Lung (tissue), 12 donors: ENCODE measurements around the gene CDNF. TPM values are rescaled to one million over a fixed set of nuclear protein-coding genes. Genes with fewer than 3 reads are reported as not detected.

Experiments
- ATAC-seq: fragments of 200-7000 bp; cut with Tn5 transposase; one replicate; pipeline ENCODE4 v1.9.1; 2020; ENCODE audit warnings: moderate number of reproducible peaks; ENCODE audit not compliant: insufficient read depth, low FRiP score
- DNase-seq, 3 donors: peaks; one replicate each; pipeline ENCODE4 v3.0.0-alpha.2; 2013 to 2017
- H3K27ac ChIP-seq, 2 donors: one replicate each; pipeline ENCODE4 v1.5.1; 2013; ENCODE audit warnings: mild to moderate bottlenecking in 2 of 2, moderate library complexity in 2 of 2, control low read depth in 1 of 2, inconsistent platforms in 1 of 2, low read depth in 1 of 2, low read length in 1 of 2
- H3K27me3 ChIP-seq, 3 donors: one replicate each; pipeline ENCODE4 v1.5.1; 2013; ENCODE audit warnings: low read length in 2 of 3; ENCODE audit not compliant: control insufficient read depth in 3 of 3, insufficient read depth in 3 of 3
- H3K36me3 ChIP-seq, 4 donors: one replicate each; pipeline ENCODE4 v1.5.1; 2013; ENCODE audit warnings: low read length in 4 of 4, mild to moderate bottlenecking in 1 of 4, moderate library complexity in 1 of 4; ENCODE audit not compliant: control insufficient read depth in 4 of 4, insufficient read depth in 4 of 4
- H3K4me1 ChIP-seq, 5 donors: one replicate each; pipeline ENCODE4 v1.5.1; 2013; ENCODE audit warnings: low read length in 5 of 5, mild to moderate bottlenecking in 2 of 5, moderate library complexity in 1 of 5; ENCODE audit not compliant: control insufficient read depth in 5 of 5, insufficient read depth in 5 of 5
- H3K4me3 ChIP-seq: one replicate; pipeline ENCODE4 v1.5.1; 2013; ENCODE audit warnings: mild to moderate bottlenecking, control low read depth, moderate library complexity
- H3K9ac ChIP-seq, 2 donors: one replicate each; pipeline ENCODE4 v1.5.1; 2013; ENCODE audit warnings: low read length in 2 of 2, control low read depth in 1 of 2; ENCODE audit not compliant: insufficient read depth in 1 of 2
- H3K9me3 ChIP-seq, 4 donors: one replicate each; pipeline ENCODE4 v1.5.1; 2013; ENCODE audit warnings: low read length in 3 of 4, mild to moderate bottlenecking in 1 of 4, moderate library complexity in 1 of 4; ENCODE audit not compliant: control insufficient read depth in 4 of 4, insufficient read depth in 3 of 4
- WGBS, 2 donors: extraction: QIAGEN DNeasy Blood & Tissue Kit; methylation state at CpG; one replicate each; pipeline ENCODE4 v1.1.7; 2013; 5-methylcytosine and 5-hydroxymethylcytosine counted together
- polyA plus RNA-seq, 2 donors: library from polyadenylated mRNA; stranded (reverse); fragments of 200-250 nt; gene quantifications; one replicate each; pipeline ENCODE4 v1.2.1, GENCODE V29; 2013
- total RNA-seq, 2 donors: library from RNA; depleted of rRNA in 1 of 2; stranded (reverse); fragments of >200 nt in 1 of 2; gene quantifications; one replicate each; pipeline ENCODE4 v1.2.1, GENCODE V29; 2014 to 2021
- TF ChIP-seq, protein P1 (sequence below): IDR thresholded peaks from 2 replicates; pipeline ENCODE4 v1.5.1; 2012; ENCODE audit warnings: mild to moderate bottlenecking; ENCODE audit errors: control extremely low read depth, extremely low read depth
- donor health status: control.
- donor health status: control.
- donor health status: Bipolar disorder and iron deficiency.
- donor health status: healthy.
- donor health status: DM: yes; HTN: yes; CAD: no.

The CDNF gene
- total and polyA plus RNA-seq, 4 donors = 0.60 to 3.1 (median 1.9) TPM

DNA sequence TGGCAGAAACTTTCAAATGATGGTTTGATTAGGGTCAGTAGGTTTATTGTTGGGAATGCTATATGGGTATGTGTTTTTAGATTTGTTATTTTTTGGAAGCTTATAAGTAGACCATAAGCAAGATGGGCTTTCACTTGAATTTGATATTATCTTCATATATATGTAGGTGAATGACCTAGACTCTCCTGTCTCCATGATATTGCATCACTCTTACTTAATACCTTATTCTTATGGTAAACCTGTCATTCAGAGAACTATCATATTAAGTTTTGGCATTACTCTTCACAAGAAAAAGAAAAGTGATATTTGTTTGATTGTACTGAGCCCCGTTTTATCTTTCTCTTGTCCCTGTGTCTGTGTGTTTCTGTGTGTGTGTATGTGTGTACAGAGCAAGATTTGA lies 17.6 kb upstream of the CDNF start:
- DNase-seq (no peak), ATAC-seq (no peak)
- Histone ChIP-seq H3K9me3 (no peaks in the 10 kb centered on the region), H3K9ac (no peak overlapping the region), H3K4me3 (no peak overlapping the region), H3K36me3 (peaks cover 0 to 23% (median 9%) of the 10 kb centered on the region in 4 donors), H3K4me1 (no peaks in the 10 kb centered on the region), H3K27me3 (no peaks in the 10 kb centered on the region), H3K27ac (no peak overlapping the region)
- TF ChIP-seq, protein P1, sequence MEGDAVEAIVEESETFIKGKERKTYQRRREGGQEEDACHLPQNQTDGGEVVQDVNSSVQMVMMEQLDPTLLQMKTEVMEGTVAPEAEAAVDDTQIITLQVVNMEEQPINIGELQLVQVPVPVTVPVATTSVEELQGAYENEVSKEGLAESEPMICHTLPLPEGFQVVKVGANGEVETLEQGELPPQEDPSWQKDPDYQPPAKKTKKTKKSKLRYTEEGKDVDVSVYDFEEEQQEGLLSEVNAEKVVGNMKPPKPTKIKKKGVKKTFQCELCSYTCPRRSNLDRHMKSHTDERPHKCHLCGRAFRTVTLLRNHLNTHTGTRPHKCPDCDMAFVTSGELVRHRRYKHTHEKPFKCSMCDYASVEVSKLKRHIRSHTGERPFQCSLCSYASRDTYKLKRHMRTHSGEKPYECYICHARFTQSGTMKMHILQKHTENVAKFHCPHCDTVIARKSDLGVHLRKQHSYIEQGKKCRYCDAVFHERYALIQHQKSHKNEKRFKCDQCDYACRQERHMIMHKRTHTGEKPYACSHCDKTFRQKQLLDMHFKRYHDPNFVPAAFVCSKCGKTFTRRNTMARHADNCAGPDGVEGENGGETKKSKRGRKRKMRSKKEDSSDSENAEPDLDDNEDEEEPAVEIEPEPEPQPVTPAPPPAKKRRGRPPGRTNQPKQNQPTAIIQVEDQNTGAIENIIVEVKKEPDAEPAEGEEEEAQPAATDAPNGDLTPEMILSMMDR = no peak
- 88 to 97% methylated on average over 1 of the region's 1 CpG for WGBS, 2 donors

DNA sequence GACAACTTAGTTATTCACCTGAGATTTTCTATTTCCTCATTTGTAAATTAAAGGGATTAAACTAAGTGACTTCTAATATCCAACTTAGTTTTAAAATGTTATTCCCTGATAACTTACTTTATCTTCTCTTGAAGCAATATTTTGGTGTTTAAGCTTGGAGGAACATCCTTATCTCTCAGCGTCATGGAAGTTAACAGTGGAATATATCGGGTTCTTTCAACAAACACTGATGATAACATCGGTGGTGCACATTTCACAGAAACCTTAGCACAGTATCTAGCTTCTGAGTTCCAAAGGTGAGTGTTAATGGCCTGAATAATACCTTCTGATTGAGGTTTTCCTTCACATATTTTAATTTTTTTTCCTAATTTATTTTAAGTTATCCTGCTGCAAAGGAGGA lies 14.4 kb upstream of the CDNF start:
- H3K9ac ChIP-seq = no peak overlapping the region
- no peak for ATAC-seq
- 83 to 91% methylated on average over 3 of the region's 3 CpGs for WGBS, 2 donors
- TF ChIP-seq, protein P1 = no peak
- no peaks in the 10 kb centered on the region for H3K9me3 ChIP-seq
- H3K27ac ChIP-seq = no peak overlapping the region
- peaks cover 0 to 21% (median 10%) of the 10 kb centered on the region in 4 donors for H3K36me3 ChIP-seq
- H3K4me3 ChIP-seq = no peak overlapping the region
- no peaks in the 10 kb centered on the region for H3K27me3 ChIP-seq
- DNase-seq = no peak
- H3K4me1 ChIP-seq = no peaks in the 10 kb centered on the region

DNA sequence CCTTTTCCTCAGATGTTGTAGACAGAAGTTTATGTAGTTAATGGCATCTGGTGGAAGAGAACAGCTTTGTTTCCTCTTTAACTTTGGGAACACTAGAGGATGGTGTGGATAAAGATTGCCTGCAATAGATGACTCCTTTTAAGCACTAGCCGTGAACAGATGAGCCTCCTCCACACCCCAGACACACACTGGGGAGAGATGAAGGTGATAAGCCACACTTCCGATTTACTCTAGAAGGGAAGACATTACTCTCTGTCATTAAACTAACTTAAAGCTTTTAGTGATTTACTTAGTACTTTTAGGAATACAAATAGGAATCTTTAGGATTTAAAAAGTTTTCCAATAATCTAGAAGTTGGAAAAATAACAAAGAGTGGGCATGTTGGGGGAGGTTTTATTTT lies 7.1 kb upstream of the CDNF start:
- Histone ChIP-seq H3K27ac (no peak overlapping the region), H3K9me3 (no peaks in the 10 kb centered on the region), H3K4me3 (no peak overlapping the region), H3K9ac (no peak overlapping the region), H3K36me3 (peaks cover 21 to 34% (median 25%) of the 10 kb centered on the region in 4 donors), H3K27me3 (no peaks in the 10 kb centered on the region), H3K4me1 (no peaks in the 10 kb centered on the region)
- DNase-seq (no peak), ATAC-seq (no peak)
- TF ChIP-seq, protein P1 = no peak
- WGBS, 2 donors = 79 to 84% methylated on average over 2 of the region's 2 CpGs

- peaks cover 15 to 34% (median 24%) of the 10 kb centered on the region in 4 donors for H3K36me3 ChIP-seq
- H3K9ac ChIP-seq = no peak overlapping the region
- ATAC-seq = no peak
- no peaks in the 10 kb centered on the region for H3K9me3 ChIP-seq
- no peaks in the 10 kb centered on the region for H3K27me3 ChIP-seq
- H3K4me1 ChIP-seq = peaks cover 0 to 8% (median 2%) of the 10 kb centered on the region in 5 donors
- 88 to 95% methylated on average over 15 of the region's 15 CpGs for WGBS, 2 donors
- TF ChIP-seq, protein P1 = no peak
- no peak for DNase-seq
- no peak overlapping the region for H3K4me3 ChIP-seq
- no peak overlapping the region for H3K27ac ChIP-seq
These were observed 5.6 kb upstream of the CDNF start for GRCh38 chr10:14843327-14843988.
